ENCODE data around the gene ITPKB. TPM values are rescaled to one million over a fixed set of nuclear protein-coding genes. Genes with fewer than 3 reads are reported as not detected.

ITPKB gene
- total RNA-seq, 2 donors from 2014 or later, result 22.4 to 28.3 TPM

- Histone ChIP-seq H3K4me3 (ENCODE audit: low read length) (no peak overlapping the region), H3K9me3 (ENCODE audit: control insufficient read depth, low read length) (peaks cover 6% of the 10 kb centered on the region), H3K27ac (ENCODE audit: low read depth, low read length) (no peak overlapping the region), H3K9ac (ENCODE audit: extremely low read depth, low read length, poor library complexity, severe bottlenecking) (no peak overlapping the region), H3K4me1 (ENCODE audit: control insufficient read depth, insufficient read depth, low read length) (no peaks in the 10 kb centered on the region), H3K27me3 (ENCODE audit: control insufficient read depth, insufficient read depth, low read length, poor library complexity, severe bottlenecking) (peaks cover 8% of the 10 kb centered on the region), H3K36me3 (ENCODE audit: control insufficient read depth, insufficient read depth, low read length) (peaks cover 9% of the 10 kb centered on the region)
- peaks cover 30% of the 10 kb centered on the region for H3K27me3 Mint-ChIP-seq (ENCODE audit: insufficient read depth)
- H3K27ac Mint-ChIP-seq, result no peak overlapping the region
- no peak for TF ChIP-seq CTCF (conservative IDR thresholded peaks at IDR 0.05)
- peak; percentile 35 for DNase-seq
- peaks cover 14% of the 10 kb centered on the region for H3K36me3 Mint-ChIP-seq (ENCODE audit: low read depth)
- no peaks in the 10 kb centered on the region for H3K4me1 Mint-ChIP-seq
- peaks cover 3% of the 10 kb centered on the region for H3K9me3 Mint-ChIP-seq
- WGBS, 2 experiments (ENCODE audit: insufficient coverage in 1 of 2, insufficient read length in 1 of 2), result 93 to 98% methylated on average over 5 to 11 of the region's 11 CpGs
- no peak overlapping the region for H3K4me3 Mint-ChIP-seq
Measured at GRCh38 chr1:226627924-226628611, 111.0 kb downstream of the ITPKB start.

GRCh38 chr1:226627050-226627755 lies 111.9 kb downstream of the ITPKB start:
- no peaks in the 10 kb centered on the region for H3K4me1 ChIP-seq (ENCODE audit: control insufficient read depth, insufficient read depth, low read length)
- no peaks in the 10 kb centered on the region for H3K4me1 Mint-ChIP-seq
- H3K27ac Mint-ChIP-seq, result no peak overlapping the region
- H3K36me3 Mint-ChIP-seq (ENCODE audit: low read depth), result peaks cover 9% of the 10 kb centered on the region
- H3K4me3 Mint-ChIP-seq, result no peak overlapping the region
- peaks cover 32% of the 10 kb centered on the region for H3K27me3 Mint-ChIP-seq (ENCODE audit: insufficient read depth)
- no peak for TF ChIP-seq CTCF (conservative IDR thresholded peaks at IDR 0.05)
- WGBS, 2 experiments (ENCODE audit: insufficient coverage in 1 of 2, insufficient read length in 1 of 2), result 77 to 81% methylated on average over 6 of the region's 6 CpGs
- no peak overlapping the region for H3K9ac ChIP-seq (ENCODE audit: extremely low read depth, low read length, poor library complexity, severe bottlenecking)
- H3K27me3 ChIP-seq (ENCODE audit: control insufficient read depth, insufficient read depth, low read length, poor library complexity, severe bottlenecking), result peaks cover 8% of the 10 kb centered on the region
- peak; percentile 22 for DNase-seq
- peaks cover 2% of the 10 kb centered on the region for H3K36me3 ChIP-seq (ENCODE audit: control insufficient read depth, insufficient read depth, low read length)
- no peak overlapping the region for H3K4me3 ChIP-seq (ENCODE audit: low read length)
- H3K27ac ChIP-seq (ENCODE audit: low read depth, low read length), result no peak overlapping the region
- H3K9me3 ChIP-seq (ENCODE audit: control insufficient read depth, low read length), result peaks cover 6% of the 10 kb centered on the region
- peaks cover 3% of the 10 kb centered on the region for H3K9me3 Mint-ChIP-seq

- H3K27ac ChIP-seq (ENCODE audit: low read depth, low read length), result no peak overlapping the region
- 7 to 18% methylated on average over 10 to 11 of the region's 11 CpGs for WGBS, 2 experiments (ENCODE audit: insufficient coverage in 1 of 2, insufficient read length in 1 of 2)
Measured at GRCh38 chr1:226626577-226626956, 112.5 kb downstream of the ITPKB start.

More at GRCh38 chr1:226626577-226626956, 112.5 kb downstream of the ITPKB start:
- no peaks in the 10 kb centered on the region for H3K4me1 Mint-ChIP-seq
- H3K36me3 Mint-ChIP-seq (ENCODE audit: low read depth), result peaks cover 6% of the 10 kb centered on the region
- H3K9me3 Mint-ChIP-seq, result peaks cover 3% of the 10 kb centered on the region
- H3K9me3 ChIP-seq (ENCODE audit: control insufficient read depth, low read length), result peaks cover 6% of the 10 kb centered on the region
- peaks cover 8% of the 10 kb centered on the region for H3K27me3 ChIP-seq (ENCODE audit: control insufficient read depth, insufficient read depth, low read length, poor library complexity, severe bottlenecking)
- no peak overlapping the region for H3K4me3 ChIP-seq (ENCODE audit: low read length)
- no peaks in the 10 kb centered on the region for H3K36me3 ChIP-seq (ENCODE audit: control insufficient read depth, insufficient read depth, low read length)
- TF ChIP-seq CTCF (conservative IDR thresholded peaks at IDR 0.05), result peak; percentile 99
- H3K9ac ChIP-seq (ENCODE audit: extremely low read depth, low read length, poor library complexity, severe bottlenecking), result no peak overlapping the region
- H3K27ac Mint-ChIP-seq, result no peak overlapping the region
- H3K4me3 Mint-ChIP-seq, result no peak overlapping the region
- H3K27me3 Mint-ChIP-seq (ENCODE audit: insufficient read depth), result peaks cover 32% of the 10 kb centered on the region
- DNase-seq, result peak; percentile 92
- H3K4me1 ChIP-seq (ENCODE audit: control insufficient read depth, insufficient read depth, low read length), result no peaks in the 10 kb centered on the region
